HEK293 (cell line): ENCODE results near the gene MPPE1.

Source experiments
- CTCF ChIP-seq: fragments of 450-650 bp; formaldehyde crosslinking; IDR thresholded peaks from 2 replicates; pipeline ENCODE4 v1.5.1; 2016; ENCODE audit warnings: missing biosample characterization, missing genetic modification characterization
- HOXC10 ChIP-seq: sonication (generic); formaldehyde crosslinking; IDR thresholded peaks from 2 replicates; pipeline ENCODE4 v1.8.1; 2023; ENCODE audit warnings: mild to moderate bottlenecking, missing genetic modification reagents
- ZBTB11 ChIP-seq: fragments of 450-650 bp; formaldehyde crosslinking; conservative IDR thresholded peaks from 2 replicates; pipeline ENCODE4 v1.5.1; 2016; ENCODE audit warnings: low read depth, missing biosample characterization, missing genetic modification characterization
- ZNF274 ChIP-seq, 2 experiments: fragments of 200-500 bp in 1 of 2; fragments of 450-650 bp in 1 of 2; sonication (Bioruptor generic) in 1 of 2; formaldehyde crosslinking in 1 of 2; IDR thresholded peaks; 2 replicates each; pipeline versions ENCODE4 v1.5.1 to v1.6.1; 2014 to 2016; ENCODE audit warnings: borderline replicate concordance in 1 of 2, inconsistent platforms in 1 of 2, low read length in 1 of 2, missing biosample characterization in 1 of 2, missing genetic modification characterization in 1 of 2

GRCh38 chr18:11880586-11881304 is 27.4 kb downstream of the MPPE1 start:
- TF ChIP-seq HOXC10 (CRISPR knock-in tag): no peak
- TF ChIP-seq CTCF (tag by site-specific recombination): no peak
- no peak for TF ChIP-seq ZBTB11 (tag by site-specific recombination)
- no peak for TF ChIP-seq ZNF274 (IDR thresholded peaks at IDR 0.05; ENCODE audit: low read length)
- no peak for TF ChIP-seq ZNF274 (tag by site-specific recombination; IDR thresholded peaks at IDR 0.05; ENCODE audit: borderline replicate concordance)
